Neuron (in vitro differentiated cells): ENCODE results near the gene JPT2.

Experiments
- H2AFZ ChIP-seq: one replicate; pipeline ENCODE4 v1.6.1; 2013; ENCODE audit warnings: low read depth, mild to moderate bottlenecking, inconsistent platforms, low read length, moderate library complexity
- H3K27me3 ChIP-seq: one replicate; pipeline ENCODE4 v1.6.1; 2013; ENCODE audit warnings: low read length; ENCODE audit not compliant: insufficient read depth
- H3K36me3 ChIP-seq: one replicate; pipeline ENCODE4 v1.6.1; 2013; ENCODE audit warnings: low read length; ENCODE audit not compliant: insufficient read depth
- H3K4me1 ChIP-seq: one replicate; pipeline ENCODE4 v1.6.1; 2013; ENCODE audit warnings: low read length; ENCODE audit not compliant: insufficient read depth
- H3K4me3 ChIP-seq: 2 replicates; pipeline ENCODE4 v1.5.1; 2013; ENCODE audit warnings: mild to moderate bottlenecking, low read length, moderate library complexity
- H3K9me3 ChIP-seq: one replicate; pipeline ENCODE4 v1.6.1; 2013; ENCODE audit warnings: low read length

Gene JPT2

DNA sequence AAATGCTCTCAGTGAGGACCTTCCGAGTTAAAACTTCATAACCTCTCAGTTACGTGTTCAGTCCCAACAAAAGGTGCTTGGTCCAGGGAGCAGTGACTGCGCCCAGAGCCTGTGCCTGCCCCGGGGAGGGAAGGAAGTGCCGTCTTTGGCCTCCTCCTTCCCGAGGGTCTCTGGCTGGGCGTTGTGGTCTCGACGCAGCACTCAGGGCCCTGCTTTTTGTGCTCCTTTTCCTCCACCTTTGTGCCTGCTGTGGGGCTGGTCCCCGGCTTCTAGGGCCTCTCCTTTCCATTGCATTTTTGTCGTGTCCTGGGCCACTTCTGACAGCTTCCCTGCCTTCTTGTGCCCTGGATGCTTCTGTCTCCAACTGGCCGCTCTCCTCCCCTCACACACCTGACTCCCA is 36.8 kb upstream of the JPT2 start:
- H3K27me3 ChIP-seq: no peaks in the 10 kb centered on the region
- H2AFZ ChIP-seq: no peak overlapping the region
- H3K4me1 ChIP-seq: peaks cover 4% of the 10 kb centered on the region
- H3K4me3 ChIP-seq: no peak overlapping the region
- peaks cover 87% of the 10 kb centered on the region for H3K36me3 ChIP-seq
- no peaks in the 10 kb centered on the region for H3K9me3 ChIP-seq

GRCh38 chr16:1642148-1642547 is 35.9 kb upstream of the JPT2 start:
- Histone ChIP-seq H3K27me3 (no peaks in the 10 kb centered on the region), H3K9me3 (no peaks in the 10 kb centered on the region), H3K4me3 (no peak overlapping the region), H3K4me1 (peaks cover 4% of the 10 kb centered on the region), H3K36me3 (peaks cover 88% of the 10 kb centered on the region), H2AFZ (no peak overlapping the region)

DNA sequence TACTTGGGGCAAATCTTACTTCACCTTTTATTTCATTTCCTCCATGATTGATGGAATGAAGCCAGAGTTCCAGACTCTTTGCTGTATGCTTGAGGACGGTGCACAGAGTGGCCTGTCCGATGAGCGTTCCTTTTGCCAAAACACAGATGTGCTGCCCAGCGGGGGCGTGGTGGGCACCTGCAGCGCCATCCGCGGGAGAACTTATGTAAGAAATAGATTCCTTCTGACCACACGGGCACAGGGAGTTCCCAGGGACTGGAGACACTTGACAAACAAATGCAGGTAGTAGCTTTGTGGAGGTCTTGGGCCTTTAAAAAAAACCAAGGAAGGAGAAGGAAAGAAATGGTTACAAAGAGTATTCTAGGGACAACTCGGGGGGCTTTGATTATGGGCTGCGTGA is 35.3 kb upstream of the JPT2 start:
- Histone ChIP-seq H3K36me3 (peaks cover 84% of the 10 kb centered on the region), H3K27me3 (no peaks in the 10 kb centered on the region), H3K4me3 (no peak overlapping the region), H3K9me3 (no peaks in the 10 kb centered on the region), H3K4me1 (peaks cover 4% of the 10 kb centered on the region), H2AFZ (no peak overlapping the region)

- Histone ChIP-seq H3K36me3 (peaks cover 78% of the 10 kb centered on the region), H3K4me1 (peaks cover 4% of the 10 kb centered on the region), H3K4me3 (no peak overlapping the region), H3K27me3 (no peaks in the 10 kb centered on the region), H2AFZ (no peak overlapping the region), H3K9me3 (no peaks in the 10 kb centered on the region)
Measured at GRCh38 chr16:1643521-1643920, 34.6 kb upstream of the JPT2 start.

DNA sequence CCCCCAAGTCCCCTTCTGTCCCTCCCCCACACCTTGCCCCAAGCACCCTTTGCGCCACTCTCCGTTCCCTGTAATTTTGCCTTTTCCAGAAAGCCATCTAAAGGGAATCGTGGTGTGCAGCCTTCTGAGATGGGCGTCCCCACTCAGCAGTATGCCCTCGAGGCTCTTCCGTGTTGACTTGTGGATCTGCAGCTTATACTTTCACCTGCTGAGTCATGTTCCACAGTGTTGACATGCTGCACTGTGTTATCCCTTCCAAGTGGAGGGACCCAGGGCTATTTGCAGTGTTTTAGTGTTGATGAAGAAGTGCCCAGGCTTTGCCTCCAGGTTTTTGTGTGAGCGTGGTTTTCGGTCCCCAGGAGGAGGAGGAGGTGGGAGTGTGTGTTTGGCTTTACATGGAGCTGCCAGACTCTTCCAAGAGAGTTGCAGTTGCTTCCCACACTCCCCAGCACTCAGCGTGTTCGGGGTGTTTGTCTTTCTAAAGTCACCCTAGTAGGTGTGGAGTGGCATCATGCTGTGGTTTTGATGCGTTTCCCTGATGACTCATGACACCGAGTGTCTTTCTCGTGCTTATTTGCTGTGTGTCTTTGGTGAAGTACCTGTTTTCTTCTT is 32.1 kb upstream of the JPT2 start:
- no peaks in the 10 kb centered on the region for H3K27me3 ChIP-seq
- H3K9me3 ChIP-seq: no peaks in the 10 kb centered on the region
- peaks cover 63% of the 10 kb centered on the region for H3K36me3 ChIP-seq
- no peaks in the 10 kb centered on the region for H3K4me1 ChIP-seq
- no peak overlapping the region for H3K4me3 ChIP-seq
- no peak overlapping the region for H2AFZ ChIP-seq

- Histone ChIP-seq H2AFZ (no peak overlapping the region), H3K27me3 (no peaks in the 10 kb centered on the region), H3K4me1 (no peaks in the 10 kb centered on the region), H3K36me3 (peaks cover 60% of the 10 kb centered on the region), H3K4me3 (no peak overlapping the region), H3K9me3 (no peaks in the 10 kb centered on the region)
Measured at GRCh38 chr16:1647856-1648255, 30.2 kb upstream of the JPT2 start.

- no peaks in the 10 kb centered on the region for H3K9me3 ChIP-seq
- H3K36me3 ChIP-seq: peaks cover 59% of the 10 kb centered on the region
- H3K27me3 ChIP-seq: no peaks in the 10 kb centered on the region
- H2AFZ ChIP-seq: no peak overlapping the region
- H3K4me1 ChIP-seq: no peaks in the 10 kb centered on the region
- no peak overlapping the region for H3K4me3 ChIP-seq
Measured at GRCh38 chr16:1650131-1650530, 27.9 kb upstream of the JPT2 start.

- H3K9me3 ChIP-seq: no peaks in the 10 kb centered on the region
- no peak overlapping the region for H2AFZ ChIP-seq
- H3K27me3 ChIP-seq: no peaks in the 10 kb centered on the region
- peaks cover 58% of the 10 kb centered on the region for H3K36me3 ChIP-seq
- no peak overlapping the region for H3K4me3 ChIP-seq
- H3K4me1 ChIP-seq: no peaks in the 10 kb centered on the region
Measured at GRCh38 chr16:1651094-1651973, 26.7 kb upstream of the JPT2 start.

DNA sequence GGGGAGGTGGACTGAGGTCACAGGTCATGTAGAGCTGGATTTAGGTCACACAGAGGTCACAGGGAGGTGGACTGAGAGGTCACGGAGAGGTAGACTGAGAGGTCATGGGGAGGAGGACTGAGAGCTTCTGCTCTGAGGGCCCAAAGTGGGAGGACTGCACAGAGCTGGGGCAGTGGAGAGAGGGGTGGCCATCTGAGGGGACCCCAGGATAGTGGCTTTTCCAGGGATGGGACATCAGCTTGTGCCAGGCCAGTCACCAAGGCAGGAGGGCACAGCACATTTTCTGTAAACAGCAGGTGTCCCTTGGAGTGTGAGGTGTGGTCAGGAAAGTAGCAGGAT is 26.1 kb upstream of the JPT2 start:
- Histone ChIP-seq H3K4me1 (no peaks in the 10 kb centered on the region), H2AFZ (no peak overlapping the region), H3K27me3 (no peaks in the 10 kb centered on the region), H3K4me3 (no peak overlapping the region), H3K9me3 (no peaks in the 10 kb centered on the region), H3K36me3 (peaks cover 62% of the 10 kb centered on the region)

GRCh38 chr16:1653023-1653422 is 25.1 kb upstream of the JPT2 start:
- Histone ChIP-seq H3K4me1 (no peaks in the 10 kb centered on the region), H3K27me3 (no peaks in the 10 kb centered on the region), H3K4me3 (no peak overlapping the region), H3K9me3 (no peaks in the 10 kb centered on the region), H2AFZ (no peak overlapping the region), H3K36me3 (peaks cover 66% of the 10 kb centered on the region)

- no peaks in the 10 kb centered on the region for H3K27me3 ChIP-seq
- no peak overlapping the region for H2AFZ ChIP-seq
- H3K4me1 ChIP-seq: no peaks in the 10 kb centered on the region
- H3K4me3 ChIP-seq: no peak overlapping the region
- peaks cover 74% of the 10 kb centered on the region for H3K36me3 ChIP-seq
- H3K9me3 ChIP-seq: no peaks in the 10 kb centered on the region
Measured at GRCh38 chr16:1654505-1655268, 23.4 kb upstream of the JPT2 start.

DNA sequence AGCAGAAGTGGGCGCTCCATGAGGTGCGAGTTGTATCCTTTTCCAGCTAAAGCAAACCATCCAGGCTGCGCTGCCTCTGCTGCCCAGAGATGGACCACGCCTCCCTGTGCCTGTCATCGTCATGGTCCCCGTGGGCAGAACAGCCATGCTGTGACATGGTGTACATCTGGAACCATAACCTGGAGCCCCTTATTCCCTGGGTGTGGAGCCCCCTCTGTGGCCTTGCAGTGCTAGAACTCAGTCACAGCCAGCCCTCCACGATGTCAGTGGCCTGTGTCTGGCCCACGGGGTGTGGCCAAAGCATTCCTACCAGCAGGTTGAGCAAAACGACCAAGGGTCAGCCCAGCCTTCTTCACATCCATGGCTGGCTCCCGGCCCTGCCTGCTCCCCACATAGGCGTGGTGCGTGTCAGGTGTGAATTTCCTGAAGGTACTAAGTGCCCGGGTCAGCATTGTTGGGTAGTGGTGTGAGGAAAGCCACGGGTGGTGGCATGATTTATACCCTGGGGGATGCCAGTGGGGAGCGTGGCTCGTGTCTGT is 22.7 kb upstream of the JPT2 start:
- Histone ChIP-seq H3K9me3 (no peaks in the 10 kb centered on the region), H3K36me3 (peaks cover 77% of the 10 kb centered on the region), H3K4me1 (no peaks in the 10 kb centered on the region), H3K27me3 (no peaks in the 10 kb centered on the region), H3K4me3 (no peak overlapping the region), H2AFZ (no peak overlapping the region)
